Suppressor macrophage treated with lipopolysaccharide for 1 hour (primary cell): Measurements from ENCODE around the gene MDFIC2.
"Not testable (repeated sequence)": the region's sequence is repeated elsewhere in the genome, so short reads cannot be mapped to it uniquely, and the experiment has no call there.

Experiments used
- DNase-seq, 3 donors: peaks; one replicate each; pipeline ENCODE4 v3.0.0-alpha.2; 2020 to 2022

Gene MDFIC2

DNA sequence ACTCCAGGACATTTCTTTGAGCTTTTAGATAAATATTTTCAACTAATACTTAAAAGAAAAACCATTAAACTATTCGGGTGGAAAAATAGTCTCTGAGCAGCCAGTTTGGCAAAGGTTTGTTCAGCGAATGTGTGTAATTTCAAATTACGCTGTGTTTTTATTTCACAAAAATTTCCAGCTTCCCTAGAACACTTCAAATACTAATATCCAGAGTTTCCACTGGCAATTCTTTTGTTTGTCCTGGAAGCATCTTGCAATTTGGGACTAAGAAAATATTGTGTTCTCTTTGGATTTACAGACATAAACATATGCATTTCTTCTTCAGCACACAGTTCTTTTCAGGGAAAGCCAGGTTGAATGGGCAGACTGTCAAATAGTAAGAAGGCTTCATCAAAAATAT is 61.9 kb downstream of the MDFIC2 start:
- no peak for DNase-seq

DNA sequence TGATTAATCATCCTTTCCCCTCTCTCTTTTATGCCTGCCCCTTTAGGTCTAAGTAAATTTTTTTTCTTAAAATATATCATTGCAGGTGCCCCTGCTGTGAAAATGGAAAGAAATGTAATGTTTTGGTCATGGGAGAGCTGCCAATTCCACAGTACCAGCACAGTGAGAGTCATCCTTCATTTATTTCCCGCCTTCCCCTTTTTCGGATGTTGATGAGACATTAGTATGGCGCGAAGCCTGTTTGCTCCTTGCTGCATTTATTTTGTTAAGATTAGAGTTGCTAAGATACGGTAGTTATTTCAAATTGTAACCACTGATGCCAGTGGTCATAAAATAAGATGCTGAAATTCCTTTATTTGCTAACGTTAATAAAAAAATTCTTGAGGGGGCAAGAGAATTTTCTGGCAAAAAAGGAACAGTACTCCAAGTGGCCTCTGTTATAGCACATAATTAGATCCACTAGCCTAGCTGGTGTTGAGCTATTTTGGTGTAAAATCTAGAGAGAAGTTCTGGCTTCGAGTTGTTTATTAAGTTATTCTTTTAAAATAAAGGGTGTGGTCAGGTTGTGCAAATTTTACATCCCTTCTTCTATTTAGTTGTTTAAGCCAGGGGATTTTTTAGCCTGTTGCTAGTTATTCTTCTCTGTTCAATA is 62.8 kb downstream of the MDFIC2 start:
- DNase-seq: no peak

DNA sequence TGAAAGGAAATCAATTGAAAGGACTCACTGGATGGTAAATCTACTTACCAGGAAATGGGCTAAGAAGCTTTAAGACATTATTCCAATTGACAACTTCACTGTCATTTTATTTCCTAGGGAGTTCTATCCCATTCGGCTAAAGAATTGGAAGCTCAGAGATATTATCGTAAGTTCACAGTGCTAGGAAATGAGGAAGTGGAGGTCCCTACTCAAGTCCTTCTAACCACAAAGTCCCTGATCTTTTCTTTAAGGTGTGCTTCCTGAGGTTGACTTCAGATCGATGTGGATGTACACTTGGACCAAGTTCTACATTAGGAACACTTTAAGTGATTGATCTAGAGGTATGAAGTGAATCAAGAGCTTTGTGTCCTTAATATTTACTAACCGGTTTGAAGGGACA is 63.6 kb downstream of the MDFIC2 start:
- DNase-seq: no peak

DNA sequence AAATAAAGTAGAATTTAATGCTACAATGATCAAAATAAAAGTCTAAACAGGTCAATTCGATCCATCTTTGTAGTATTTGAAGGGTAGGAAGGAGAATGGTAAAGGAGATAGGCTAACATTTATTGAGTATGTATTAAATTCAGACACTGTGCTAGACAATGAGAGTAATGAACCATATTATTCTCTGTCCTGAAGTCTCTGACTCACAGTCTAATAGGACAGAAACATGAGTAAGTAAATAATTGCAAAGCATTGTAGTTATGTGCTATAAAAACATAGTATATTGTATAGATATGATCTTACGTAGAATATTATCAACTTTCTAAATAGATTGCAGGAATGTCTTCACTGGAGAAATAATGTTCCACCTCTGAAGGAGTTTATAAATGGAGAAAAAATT is 64.5 kb downstream of the MDFIC2 start:
- no peak for DNase-seq

DNA sequence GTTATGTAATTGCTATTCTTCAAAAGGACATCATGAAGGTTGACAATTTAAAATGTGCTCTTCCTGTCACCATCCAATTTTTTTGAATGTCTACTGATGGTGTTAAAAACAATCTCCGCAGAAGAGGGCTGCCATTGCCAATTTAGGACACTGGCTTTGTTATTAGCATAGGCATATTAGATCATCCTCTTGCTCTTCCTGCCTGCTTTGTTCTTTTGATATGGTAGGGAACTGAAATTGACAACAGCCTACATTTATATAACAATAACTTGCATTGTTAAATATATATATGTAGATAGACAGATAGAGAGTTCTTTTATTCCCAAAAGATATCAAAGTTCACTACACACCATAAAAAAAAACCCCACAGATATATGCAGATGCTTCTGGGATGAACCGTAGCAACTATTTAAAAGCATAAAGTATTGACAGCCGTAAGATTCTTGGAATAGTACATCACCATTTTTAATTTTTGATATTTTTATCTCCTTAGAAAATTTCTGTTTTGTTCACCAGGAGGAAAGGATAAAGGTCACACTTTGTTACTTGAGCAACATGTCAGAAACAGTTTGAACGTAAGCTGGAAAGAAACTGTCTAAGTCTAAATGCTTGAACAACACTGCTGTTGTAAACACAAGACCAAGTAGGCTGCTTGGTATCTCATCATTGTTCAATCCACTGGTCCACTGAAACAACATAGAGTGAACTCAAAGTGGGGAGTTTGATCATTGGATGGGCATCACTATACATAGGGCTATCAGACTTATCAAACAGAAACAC is 66.5 kb downstream of the MDFIC2 start:
- no peak for DNase-seq

DNA sequence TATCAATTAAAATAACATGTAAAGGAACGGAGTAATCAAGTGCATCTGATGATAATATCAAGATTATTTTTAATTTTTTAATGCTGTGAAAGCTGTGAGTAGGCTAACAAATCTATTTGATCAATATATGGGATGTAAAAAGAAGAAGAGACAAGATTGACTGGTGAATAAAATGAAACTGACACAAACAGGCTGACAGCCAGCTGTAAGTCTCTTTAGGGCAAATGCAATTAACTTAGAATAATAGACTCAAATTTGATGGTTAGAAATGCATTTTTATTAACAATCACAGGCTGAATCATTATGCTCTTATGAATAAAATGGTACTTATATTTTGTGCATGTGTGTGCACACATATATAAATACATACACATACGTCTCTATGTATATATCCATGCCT is 68.0 kb downstream of the MDFIC2 start:
- no peak for DNase-seq

DNA sequence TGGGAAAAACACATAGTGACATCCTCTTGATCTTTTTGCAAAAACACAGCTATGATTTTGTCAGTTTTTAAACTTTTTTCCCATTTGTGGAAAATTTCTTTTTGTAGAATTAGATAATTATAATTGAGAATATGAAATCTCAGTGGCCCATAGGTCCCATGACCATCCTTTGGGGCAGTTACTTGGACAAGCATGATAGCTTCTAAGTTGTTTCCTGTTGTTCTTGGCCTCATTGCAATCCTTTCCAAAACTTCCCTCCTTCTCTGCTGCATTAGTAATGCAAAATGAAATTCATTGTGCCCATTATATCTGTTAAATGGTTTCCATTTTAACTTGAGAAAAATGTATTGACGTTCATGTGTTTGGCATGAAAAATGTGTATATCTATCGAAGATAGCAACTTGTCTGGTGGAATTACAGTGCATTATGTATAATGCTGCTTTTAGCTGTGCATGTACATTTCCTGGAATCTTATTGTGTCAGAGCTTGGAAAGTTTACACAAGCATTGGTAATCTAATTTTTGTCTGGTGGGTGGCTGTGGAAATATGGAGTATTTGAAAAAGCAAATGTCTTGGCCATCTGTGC is 70.0 kb downstream of the MDFIC2 start:
- no peak for DNase-seq

DNA sequence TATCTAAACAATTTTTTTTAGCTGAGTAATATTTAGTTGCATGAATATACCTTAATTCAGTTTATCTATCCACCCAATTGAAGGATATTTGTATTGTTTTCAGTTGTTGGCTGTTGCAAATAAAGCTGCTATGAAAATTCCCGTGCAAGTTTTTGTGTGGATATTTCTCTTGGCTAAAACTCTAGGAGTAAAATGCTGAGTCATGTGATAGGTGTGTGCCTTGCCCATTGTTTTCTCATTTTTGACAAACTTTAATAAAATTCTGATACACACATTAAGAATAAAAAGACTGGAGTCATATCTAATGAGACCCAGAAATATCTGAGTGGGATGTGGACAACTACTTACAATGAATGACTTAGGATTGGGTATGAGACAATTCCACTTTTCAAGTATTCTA is 78.6 kb downstream of the MDFIC2 start:
- DNase-seq: no peak

DNA sequence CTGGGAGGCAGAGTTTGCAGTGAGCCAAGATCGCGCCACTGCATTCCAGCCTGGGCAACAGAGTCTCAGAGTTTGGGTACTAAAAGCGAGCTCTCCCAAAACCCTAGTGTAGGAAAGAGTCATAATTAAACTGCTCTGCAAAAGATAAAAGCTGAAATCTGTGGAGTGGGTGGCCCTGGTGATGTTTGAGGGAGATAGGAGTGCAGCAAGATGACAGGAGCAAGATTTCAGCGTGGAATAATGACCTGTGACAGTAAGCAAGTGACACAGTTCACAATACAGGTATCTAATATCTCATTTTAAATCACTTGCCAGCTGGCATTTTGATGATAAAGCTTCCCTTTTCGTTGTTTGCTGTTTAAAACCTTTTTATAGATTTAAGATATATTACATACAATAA is 79.3 kb downstream of the MDFIC2 start:
- no peak for DNase-seq

DNA sequence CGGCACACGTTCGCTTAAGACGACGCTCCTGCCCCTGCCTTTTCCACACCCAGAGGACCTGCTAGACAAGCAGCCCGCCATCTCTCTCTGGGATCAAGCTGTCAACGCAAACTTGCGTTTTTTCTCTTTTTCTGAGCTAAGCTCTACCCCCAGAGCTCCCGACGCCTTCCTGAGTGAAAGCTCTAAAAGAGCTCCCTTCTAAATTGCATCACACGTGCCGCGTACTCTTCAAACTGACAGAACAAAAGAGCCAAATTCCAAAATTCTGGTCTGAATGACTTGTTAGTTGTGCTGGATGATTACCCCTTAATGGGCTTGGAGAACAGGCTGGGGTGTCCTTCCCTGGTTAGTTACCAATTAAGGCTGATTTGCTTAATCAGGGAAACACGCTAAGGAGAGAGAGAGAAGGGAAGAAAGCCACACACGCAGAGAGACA is 81.2 kb downstream of the MDFIC2 start:
- no peak for DNase-seq

DNA sequence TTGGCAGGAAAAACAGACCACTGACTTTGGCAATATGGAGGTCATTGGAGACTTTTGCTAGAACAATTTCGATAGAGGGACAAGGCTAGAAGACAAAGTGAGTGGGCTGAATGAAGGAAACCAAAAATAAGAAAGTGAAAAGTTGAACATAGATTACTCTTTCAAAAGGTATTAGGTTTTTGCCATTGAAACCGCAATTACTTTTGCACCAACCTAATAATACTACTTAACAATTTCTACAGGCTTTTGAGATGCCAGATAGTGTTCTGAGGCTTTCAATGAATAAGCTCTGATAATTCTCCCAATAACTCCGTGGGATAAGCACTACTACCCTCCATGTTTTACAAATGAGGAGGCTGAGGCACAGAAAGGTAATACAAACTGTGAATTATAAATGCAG is 85.0 kb downstream of the MDFIC2 start:
- DNase-seq: peak in 1 of 3 donors; percentile 5

DNA sequence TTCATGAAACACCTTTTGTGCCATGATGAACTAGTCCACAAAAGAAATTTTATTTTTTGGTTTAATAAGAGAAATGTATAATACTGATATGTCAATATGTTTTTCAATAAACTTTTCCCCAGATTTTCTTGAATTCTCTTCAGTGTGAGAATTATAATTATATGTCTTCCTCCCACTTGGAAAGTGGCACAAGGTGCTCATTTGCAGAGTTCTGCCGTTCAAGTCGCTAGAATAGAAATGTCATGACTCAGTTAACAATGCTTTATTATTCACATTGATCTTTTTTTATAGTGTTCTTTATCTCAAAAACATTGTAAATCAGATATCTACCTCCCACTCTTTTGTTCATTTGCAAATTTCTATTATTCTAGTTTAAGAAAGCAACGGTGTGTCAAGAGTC is 87.3 kb downstream of the MDFIC2 start:
- DNase-seq: no peak

DNA sequence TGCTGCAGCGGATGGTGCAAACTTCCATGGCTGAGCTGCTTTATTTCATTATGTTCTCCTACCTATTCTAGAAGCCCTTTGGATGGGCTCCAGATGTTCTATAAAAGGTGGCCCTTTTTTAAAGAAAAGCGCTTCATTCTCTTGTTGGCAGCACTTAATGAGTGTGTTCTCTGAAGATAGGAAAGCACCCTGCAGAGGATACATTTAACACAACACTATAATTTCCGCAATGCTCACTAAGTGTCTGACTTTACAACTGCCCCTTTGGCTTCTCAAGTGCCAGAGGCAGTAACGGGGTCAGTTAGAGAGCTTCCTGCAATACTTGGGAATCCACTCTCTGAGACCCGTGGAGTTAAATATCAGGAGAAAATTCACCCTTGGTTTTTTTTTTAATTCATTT is 88.1 kb downstream of the MDFIC2 start:
- no peak for DNase-seq

DNA sequence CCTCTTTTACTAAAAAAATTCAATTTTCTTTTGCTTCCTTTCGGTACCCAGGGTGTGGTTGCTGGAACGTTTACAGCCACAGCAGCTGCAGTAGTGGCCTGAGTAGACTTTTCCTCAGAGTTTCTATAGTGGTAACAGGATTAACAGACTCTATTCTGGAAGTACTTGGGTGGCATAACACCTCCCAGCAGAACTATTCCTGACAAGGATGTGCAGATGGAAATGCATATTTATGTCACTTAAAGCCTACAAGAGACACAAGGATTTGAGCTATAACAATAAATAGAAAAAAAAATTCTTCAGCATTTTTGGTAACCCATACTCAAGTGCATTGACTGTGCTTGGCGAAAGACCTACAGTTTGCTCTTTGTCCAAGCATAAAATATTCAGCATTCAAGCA is 94.0 kb downstream of the MDFIC2 start:
- DNase-seq: no peak

DNA sequence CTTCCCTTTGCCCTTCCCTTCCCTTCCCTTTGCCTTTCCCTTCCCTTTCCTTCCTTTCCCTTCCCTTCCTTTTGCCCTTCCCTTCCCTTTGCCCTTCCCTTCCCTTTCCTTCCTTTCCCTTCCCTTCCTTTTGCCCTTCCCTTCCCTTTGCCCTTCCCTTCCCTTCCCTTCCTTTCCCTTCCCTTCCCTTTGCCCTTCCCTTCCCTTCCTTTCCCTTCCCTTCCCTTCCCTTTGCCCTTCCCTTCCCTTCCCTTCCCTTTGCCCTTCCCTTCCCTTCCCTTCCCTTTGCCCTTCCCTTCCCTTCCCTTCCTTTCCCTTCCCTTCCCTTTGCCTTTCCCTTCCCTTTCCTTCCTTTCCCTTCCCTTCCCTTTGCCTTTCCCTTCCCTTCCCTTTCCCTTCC is 101.2 kb downstream of the MDFIC2 start:
- DNase-seq: not testable (repeated sequence)

DNA sequence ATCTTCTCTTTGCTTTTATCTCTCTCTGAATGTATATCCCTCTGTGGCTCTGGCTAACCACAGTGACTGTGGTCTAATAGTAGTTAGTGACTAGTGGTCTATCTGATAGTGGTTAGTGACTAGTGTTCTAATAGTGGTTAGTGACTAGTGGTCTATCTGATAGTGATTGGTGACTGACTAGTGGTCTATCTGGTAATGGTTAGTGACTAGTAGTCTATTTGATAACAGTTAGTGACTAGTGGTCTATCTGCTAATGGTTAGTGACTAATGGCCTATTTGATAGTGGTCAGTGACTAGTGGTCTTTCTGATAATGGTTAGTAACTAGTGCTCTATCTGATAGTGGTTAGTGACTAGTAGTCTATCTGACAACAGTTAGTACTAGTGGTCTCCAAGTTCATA is 110.5 kb downstream of the MDFIC2 start:
- peak in 1 of 3 donors; percentile 8 for DNase-seq

DNA sequence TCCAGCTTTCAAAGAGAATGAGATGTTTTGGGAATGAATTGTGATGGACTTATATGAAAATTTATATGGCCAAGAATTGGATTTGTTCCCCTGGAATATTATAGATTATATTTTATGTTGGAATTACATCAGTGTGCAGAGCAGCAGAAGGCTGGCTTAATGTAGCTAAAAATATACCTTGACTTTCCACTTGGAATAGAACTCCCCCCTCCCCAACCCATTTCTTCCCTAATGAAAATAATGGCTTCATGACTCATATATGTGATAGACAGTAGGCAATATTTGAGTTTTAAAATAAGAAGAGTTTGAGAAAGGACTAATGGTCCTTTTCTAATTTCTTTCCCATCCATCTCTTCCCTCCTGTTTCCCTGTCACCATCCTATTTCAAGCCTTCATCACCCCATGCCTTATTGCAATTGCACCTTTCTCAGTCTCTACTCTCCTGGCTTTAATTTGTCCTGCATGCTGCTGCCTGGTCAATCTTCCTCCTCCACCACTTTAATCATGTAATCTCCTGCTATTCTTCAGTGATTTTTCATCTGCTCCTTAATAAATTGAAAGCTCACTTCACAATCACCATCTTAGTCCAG is 122.5 kb downstream of the MDFIC2 start:
- DNase-seq: no peak

DNA sequence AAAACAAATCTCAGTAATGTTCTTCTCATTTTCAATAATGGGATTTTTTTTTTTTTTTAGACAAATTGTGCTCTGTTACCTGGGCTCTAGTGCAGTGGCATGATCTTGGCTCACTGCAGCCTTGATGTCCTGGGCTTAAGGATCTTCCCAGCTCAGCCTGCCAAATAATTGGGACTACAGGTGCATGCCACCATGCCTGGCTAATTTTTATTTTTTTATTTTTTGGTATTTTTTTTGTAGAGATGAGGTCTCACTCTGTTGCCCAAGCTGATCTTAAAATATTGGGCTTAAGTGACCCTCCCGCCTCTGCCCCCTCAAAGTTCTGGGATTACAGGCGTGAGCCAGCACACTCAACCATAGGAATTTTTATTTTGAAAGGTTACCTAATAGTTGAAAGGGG is 126.2 kb downstream of the MDFIC2 start:
- DNase-seq: no peak

DNA sequence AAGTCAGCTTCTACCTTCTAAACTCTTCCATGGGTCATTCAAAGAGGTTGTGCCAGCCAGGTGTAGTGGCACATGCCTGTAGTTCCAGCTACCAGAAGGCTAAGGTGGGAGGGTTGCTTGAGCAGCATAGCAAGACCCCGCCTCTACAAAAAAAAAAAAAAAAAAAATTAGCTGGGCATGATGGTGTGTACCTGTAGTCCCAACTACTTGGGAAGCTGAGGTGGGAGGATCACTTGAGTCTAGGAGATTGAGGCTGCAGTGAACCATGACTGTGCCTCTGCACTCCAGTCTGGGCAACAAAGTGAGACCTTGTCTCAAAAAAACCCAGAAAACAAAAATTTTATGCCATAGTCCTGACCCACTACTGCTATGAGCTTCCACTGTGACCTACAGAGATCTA is 126.8 kb downstream of the MDFIC2 start:
- DNase-seq: no peak

DNA sequence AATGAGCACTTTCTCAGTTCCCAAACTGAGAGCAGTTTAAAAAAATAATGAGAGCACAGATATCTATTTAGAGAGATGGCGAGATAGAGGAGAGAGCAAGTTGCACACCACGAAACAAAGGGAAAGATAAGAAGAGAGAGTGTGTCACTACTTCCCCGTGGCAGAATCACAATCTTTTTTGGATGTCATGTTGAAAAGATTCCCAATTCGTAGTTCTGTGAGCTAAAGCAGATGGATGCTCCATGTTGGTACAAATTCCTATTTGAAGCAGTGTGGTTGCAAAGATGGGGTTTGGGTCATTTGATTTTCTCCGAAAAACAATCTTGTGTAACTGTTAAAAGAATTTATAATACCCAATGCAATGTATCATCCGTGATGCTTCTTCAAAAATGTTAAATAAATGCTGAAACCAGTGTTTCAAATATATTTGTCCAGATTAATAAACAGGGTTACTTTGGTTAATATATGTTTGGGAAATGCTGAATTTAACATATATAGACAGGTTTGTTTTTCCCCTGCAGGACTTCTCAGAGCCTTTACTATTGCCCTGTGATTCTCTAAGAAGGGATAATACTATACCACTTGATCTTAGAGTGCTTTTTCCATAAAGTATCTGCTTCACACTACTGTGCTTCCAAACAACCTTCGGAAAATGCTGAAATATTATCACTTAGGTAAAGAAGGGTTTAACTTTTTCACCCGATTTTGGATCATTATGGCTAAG is 128.5 kb downstream of the MDFIC2 start:
- no peak for DNase-seq

DNA sequence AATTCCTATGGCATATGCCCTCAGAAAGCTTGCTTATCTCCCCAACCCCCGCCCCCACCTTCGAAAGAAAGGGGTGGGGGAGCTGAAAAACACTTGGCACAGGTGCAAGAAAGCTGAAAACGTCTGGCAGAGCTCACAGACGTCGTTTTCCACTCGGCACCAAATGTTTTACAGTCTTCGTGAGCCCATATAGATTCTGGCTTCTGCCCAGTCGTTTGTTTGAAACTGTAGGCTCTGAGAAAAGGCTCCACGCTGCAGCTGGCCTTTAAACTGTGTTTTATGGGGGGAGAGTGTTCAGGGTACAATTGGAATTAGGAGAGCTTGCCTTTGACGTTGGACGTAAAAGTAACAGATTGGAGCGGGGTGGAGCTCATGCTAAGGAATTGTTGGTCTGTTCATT is 130.3 kb downstream of the MDFIC2 start:
- no peak for DNase-seq

DNA sequence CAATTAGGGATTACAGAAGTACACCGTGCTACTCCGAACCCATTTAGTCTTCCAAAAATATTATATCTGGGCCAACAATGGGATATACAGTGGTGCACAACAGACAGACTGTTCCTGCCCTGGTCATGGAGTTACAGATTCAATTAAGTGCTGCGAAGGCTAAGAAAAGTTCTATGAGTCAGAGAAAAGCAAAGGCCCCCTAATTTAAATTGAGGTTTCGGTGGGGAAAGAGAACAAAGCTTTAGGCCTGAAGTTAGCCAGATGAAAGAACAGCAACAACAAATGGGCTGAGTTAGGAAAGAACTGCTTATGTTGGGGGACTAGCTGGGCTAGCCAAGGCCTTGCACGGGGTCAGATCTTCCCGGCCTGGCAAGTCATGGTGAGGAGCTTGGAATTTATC is 131.8 kb downstream of the MDFIC2 start:
- DNase-seq: no peak

DNA sequence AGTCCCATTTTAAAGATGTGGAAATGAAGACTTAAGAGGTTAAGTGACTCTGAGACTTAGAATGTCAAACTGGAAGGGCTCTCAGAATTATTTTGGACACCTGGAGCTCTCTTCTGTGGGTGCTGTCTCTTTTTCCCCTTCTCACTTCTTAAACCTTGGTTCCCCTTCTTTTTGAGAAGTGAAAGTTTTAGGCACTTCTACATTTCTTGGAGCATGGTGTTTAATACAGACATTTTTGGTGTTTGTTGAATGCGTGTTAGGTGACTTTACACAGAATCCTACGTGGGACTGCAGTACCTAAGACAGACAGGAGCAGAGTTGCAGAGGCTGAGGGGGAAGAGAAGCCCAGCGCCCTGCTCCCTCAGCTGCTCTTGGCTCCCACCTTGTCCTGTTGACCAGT is 133.3 kb downstream of the MDFIC2 start:
- peak in 2 of 3 donors; percentile 1 to 18 for DNase-seq
